Measurements from ENCODE around the gene MEAF6. TPM values are rescaled to one million over a fixed set of nuclear protein-coding genes. Genes with fewer than 3 reads are reported as not detected.

The MEAF6 gene
- total and polyA plus RNA-seq, 4 donors, result 18.7 to 25.3 (median 21.2) TPM

- Histone ChIP-seq H3K4me1 (ENCODE audit: control insufficient read depth in 4 of 4, insufficient read depth in 4 of 4, low read length in 3 of 4) (peaks cover 1 to 18% (median 13%) of the 10 kb centered on the region in 4 donors), H3K9me3 (ENCODE audit: control insufficient read depth in 4 of 4, low read length in 3 of 4) (no peaks in the 10 kb centered on the region), H3K36me3 (ENCODE audit: control insufficient read depth in 4 of 4, insufficient read depth in 3 of 4, low read depth in 1 of 4, low read length in 3 of 4) (peaks cover 7 to 40% (median 16%) of the 10 kb centered on the region in 4 donors), H3K27ac (ENCODE audit: low read depth in 1 of 2, low read length in 2 of 2) (no peak overlapping the region), H3K27me3 (ENCODE audit: control insufficient read depth in 4 of 4, insufficient read depth in 4 of 4, low read length in 3 of 4) (no peaks in the 10 kb centered on the region), H3K9ac (ENCODE audit: low read depth in 1 of 2, low read length in 2 of 2) (no peak overlapping the region), H3K4me3 (ENCODE audit: low read depth in 1 of 3, low read length in 3 of 3) (no peak overlapping the region)
- no peak for TF ChIP-seq FOXA2 (IDR thresholded peaks at IDR 0.05)
- TF ChIP-seq ZBTB33 (IDR thresholded peaks at IDR 0.05), result no peak
- TF ChIP-seq EGR1 (IDR thresholded peaks at IDR 0.05; ENCODE audit: low read depth in 2 of 2), result no peak
- no peak for DNase-seq (ENCODE audit: low spot score)
- 96% methylated on average over 6 of the region's 6 CpGs for WGBS
Observed at GRCh38 chr1:37549341-37549740, 34.8 kb upstream of the MEAF6 start.

- H3K4me3 ChIP-seq (ENCODE audit: low read depth in 1 of 3, low read length in 3 of 3), result no peak overlapping the region
- DNase-seq (ENCODE audit: low spot score), result no peak
- H3K4me1 ChIP-seq (ENCODE audit: control insufficient read depth in 4 of 4, insufficient read depth in 4 of 4, low read length in 3 of 4), result no peaks in the 10 kb centered on the region
- H3K27ac ChIP-seq (ENCODE audit: low read depth in 1 of 2, low read length in 2 of 2), result no peak overlapping the region
- H3K36me3 ChIP-seq (ENCODE audit: control insufficient read depth in 4 of 4, insufficient read depth in 3 of 4, low read depth in 1 of 4, low read length in 3 of 4), result peaks cover 11 to 50% (median 18%) of the 10 kb centered on the region in 4 donors
- H3K9me3 ChIP-seq (ENCODE audit: control insufficient read depth in 4 of 4, low read length in 3 of 4), result no peaks in the 10 kb centered on the region
- TF ChIP-seq TAF1 (conservative IDR thresholded peaks at IDR 0.05) (no peak), YY1 (IDR thresholded peaks at IDR 0.05) (no peak), FOXA1 (IDR thresholded peaks at IDR 0.05) (no peak), FOXA2 (IDR thresholded peaks at IDR 0.05) (no peak), MAX (IDR thresholded peaks at IDR 0.05) (no peak), SP1 (IDR thresholded peaks at IDR 0.05) (no peak), HNF4A (conservative IDR thresholded peaks at IDR 0.05) (no peak), HNF4G (IDR thresholded peaks at IDR 0.05) (no peak), JUND (IDR thresholded peaks at IDR 0.05) (no peak)
- no peaks in the 10 kb centered on the region for H3K27me3 ChIP-seq (ENCODE audit: control insufficient read depth in 4 of 4, insufficient read depth in 4 of 4, low read length in 3 of 4)
- no peak overlapping the region for H3K9ac ChIP-seq (ENCODE audit: low read depth in 1 of 2, low read length in 2 of 2)
- WGBS, result 71% methylated on average over 5 of the region's 5 CpGs
Observed at GRCh38 chr1:37545019-37545418, 30.5 kb upstream of the MEAF6 start.

- no peak overlapping the region for H3K27ac ChIP-seq (ENCODE audit: low read depth in 1 of 2, low read length in 2 of 2)
- no peak for DNase-seq (ENCODE audit: low spot score)
- no peaks in the 10 kb centered on the region for H3K27me3 ChIP-seq (ENCODE audit: control insufficient read depth in 4 of 4, insufficient read depth in 4 of 4, low read length in 3 of 4)
- TF ChIP-seq EGR1 (IDR thresholded peaks at IDR 0.05; ENCODE audit: low read depth in 2 of 2), result no peak
- TF ChIP-seq ATF3 (IDR thresholded peaks at IDR 0.05), result no peak
- TF ChIP-seq FOXA2 (IDR thresholded peaks at IDR 0.05), result no peak
- no peak for TF ChIP-seq TAF1 (conservative IDR thresholded peaks at IDR 0.05)
- no peak for TF ChIP-seq MAX (IDR thresholded peaks at IDR 0.05)
- TF ChIP-seq NR2F2 (IDR thresholded peaks at IDR 0.05), result no peak
- TF ChIP-seq ZBTB33 (IDR thresholded peaks at IDR 0.05), result no peak
- no peak for TF ChIP-seq HNF4G (IDR thresholded peaks at IDR 0.05)
- TF ChIP-seq FOXA1 (IDR thresholded peaks at IDR 0.05), result no peak
- no peak for TF ChIP-seq HNF4A (conservative IDR thresholded peaks at IDR 0.05)
- no peak for TF ChIP-seq SP1 (IDR thresholded peaks at IDR 0.05)
- TF ChIP-seq JUND (IDR thresholded peaks at IDR 0.05), result no peak
- TF ChIP-seq CTCF (IDR thresholded peaks at IDR 0.05; ENCODE audit: low read depth, low read length, missing input control), result no peak
- no peak for TF ChIP-seq GABPA (IDR thresholded peaks at IDR 0.05 in 1 of 2, conservative IDR thresholded peaks at IDR 0.05 in 1 of 2)
- no peak for TF ChIP-seq YY1 (IDR thresholded peaks at IDR 0.05)
- TF ChIP-seq REST (IDR thresholded peaks at IDR 0.05), result no peak
- TF ChIP-seq RXRA (IDR thresholded peaks at IDR 0.05), result no peak
- H3K4me1 ChIP-seq (ENCODE audit: control insufficient read depth in 4 of 4, insufficient read depth in 4 of 4, low read length in 3 of 4), result no peaks in the 10 kb centered on the region
- WGBS, result 98% methylated on average over 21 of the region's 21 CpGs
- peaks cover 11 to 51% (median 23%) of the 10 kb centered on the region in 4 donors for H3K36me3 ChIP-seq (ENCODE audit: control insufficient read depth in 4 of 4, insufficient read depth in 3 of 4, low read depth in 1 of 4, low read length in 3 of 4)
- no peak overlapping the region for H3K4me3 ChIP-seq (ENCODE audit: low read depth in 1 of 3, low read length in 3 of 3)
- H3K9ac ChIP-seq (ENCODE audit: low read depth in 1 of 2, low read length in 2 of 2), result no peak overlapping the region
- no peaks in the 10 kb centered on the region for H3K9me3 ChIP-seq (ENCODE audit: control insufficient read depth in 4 of 4, low read length in 3 of 4)
Observed at GRCh38 chr1:37544530-37544929, 30.0 kb upstream of the MEAF6 start.
